Stimulated activated CD8-positive, alpha-beta memory T cell treated with anti-CD3 and anti-CD28 coated beads, Interleukin-12 subunit alpha, Interleukin-12 subunit beta, amount 100 ng/mL, for 1 hour (primary cell): ENCODE data around the gene ZBTB11.
"Not testable (repeated sequence)": the region's sequence is repeated elsewhere in the genome, so short reads cannot be mapped to it uniquely, and the experiment has no call there.

Source experiments
- DNase-seq: peaks from one replicate; pipeline ENCODE4 v3.0.0-alpha.2; 2020; ENCODE audit warnings: low read depth

Gene ZBTB11

GRCh38 chr3:101691685-101692671, 15.0 kb upstream of the ZBTB11 start:
- DNase-seq, result not testable (repeated sequence)

GRCh38 chr3:101690972-101691371, 14.0 kb upstream of the ZBTB11 start:
- no peak for DNase-seq

GRCh38 chr3:101689286-101689685, 12.4 kb upstream of the ZBTB11 start:
- DNase-seq, result no peak

- no peak for DNase-seq
Observed at GRCh38 chr3:101687142-101687931, 10.4 kb upstream of the ZBTB11 start.

GRCh38 chr3:101685870-101686307, 9.0 kb upstream of the ZBTB11 start:
- DNase-seq, result no peak

GRCh38 chr3:101685050-101685400, 8.1 kb upstream of the ZBTB11 start:
- DNase-seq, result no peak

- DNase-seq, result no peak
Observed at GRCh38 chr3:101680466-101680865, 3.5 kb upstream of the ZBTB11 start.

- DNase-seq, result not testable (repeated sequence)
Observed at GRCh38 chr3:101678837-101679236, 1.9 kb upstream of the ZBTB11 start.

GRCh38 chr3:101677436-101678286, 729 bp upstream of the ZBTB11 start:
- DNase-seq, result no peak

GRCh38 chr3:101676216-101676764, 642 bp downstream of the ZBTB11 start:
- DNase-seq, result peak; percentile 82

GRCh38 chr3:101675709-101676215, 1.2 kb downstream of the ZBTB11 start:
- DNase-seq, result no peak

- no peak for DNase-seq
Observed at GRCh38 chr3:101674518-101674917, 2.4 kb downstream of the ZBTB11 start.

GRCh38 chr3:101673953-101674352, 3.0 kb downstream of the ZBTB11 start:
- DNase-seq, result no peak

- DNase-seq, result no peak
Observed at GRCh38 chr3:101671014-101671413, 5.9 kb downstream of the ZBTB11 start.

- no peak for DNase-seq
Observed at GRCh38 chr3:101667844-101668243, 9.1 kb downstream of the ZBTB11 start.

- DNase-seq, result no peak
Observed at GRCh38 chr3:101667331-101667730, 9.6 kb downstream of the ZBTB11 start.

- DNase-seq, result no peak
Observed at GRCh38 chr3:101665851-101666250, 11.1 kb downstream of the ZBTB11 start.

GRCh38 chr3:101665357-101665756, 11.6 kb downstream of the ZBTB11 start:
- DNase-seq, result no peak

GRCh38 chr3:101660714-101661113, 16.2 kb downstream of the ZBTB11 start:
- DNase-seq, result no peak

- DNase-seq, result no peak
Observed at GRCh38 chr3:101656651-101657050, 20.3 kb downstream of the ZBTB11 start.

GRCh38 chr3:101646726-101647125, 30.2 kb downstream of the ZBTB11 start:
- DNase-seq, result no peak
